Dedifferentiated amniotic fluid mesenchymal stem cell (primary cell): ENCODE results near the gene APOL1.
"Not testable (repeated sequence)": the region's sequence is repeated elsewhere in the genome, so short reads cannot be mapped to it uniquely, and the experiment has no call there.

ENCODE experiments used
- DNase-seq: peaks from one replicate; pipeline ENCODE4 v3.0.0-alpha.2; 2016; ENCODE audit errors: extremely low spot score

Gene APOL1

GRCh38 chr22:36225333-36225922, 27.5 kb upstream of the APOL1 start:
- no peak for DNase-seq

GRCh38 chr22:36226189-36226588, 26.7 kb upstream of the APOL1 start:
- no peak for DNase-seq

- DNase-seq = no peak
These were observed 25.5 kb upstream of the APOL1 start for GRCh38 chr22:36227396-36227795.

- DNase-seq = no peak
These were observed 25.1 kb upstream of the APOL1 start for GRCh38 chr22:36227806-36228205.

- not testable (repeated sequence) for DNase-seq
These were observed 24.6 kb upstream of the APOL1 start for GRCh38 chr22:36228369-36228768.

- no peak for DNase-seq
These were observed 24.0 kb upstream of the APOL1 start for GRCh38 chr22:36228944-36229343.

GRCh38 chr22:36229649-36230048, 23.3 kb upstream of the APOL1 start:
- DNase-seq = not testable (repeated sequence)

GRCh38 chr22:36231051-36231450, 21.9 kb upstream of the APOL1 start:
- not testable (repeated sequence) for DNase-seq

GRCh38 chr22:36232715-36233401, 20.1 kb upstream of the APOL1 start:
- DNase-seq = no peak

GRCh38 chr22:36233796-36234195, 19.1 kb upstream of the APOL1 start:
- DNase-seq = no peak

- no peak for DNase-seq
These were observed 18.7 kb upstream of the APOL1 start for GRCh38 chr22:36234213-36234612.

GRCh38 chr22:36234919-36235318, 18.0 kb upstream of the APOL1 start:
- no peak for DNase-seq

- DNase-seq = no peak
These were observed 17.3 kb upstream of the APOL1 start for GRCh38 chr22:36235585-36235984.

GRCh38 chr22:36236388-36237319, 16.3 kb upstream of the APOL1 start:
- DNase-seq = no peak

GRCh38 chr22:36237462-36238372, 15.2 kb upstream of the APOL1 start:
- DNase-seq = peak; percentile 43

- DNase-seq = no peak
These were observed 14.4 kb upstream of the APOL1 start for GRCh38 chr22:36238373-36239149.

GRCh38 chr22:36239150-36239400, 13.9 kb upstream of the APOL1 start:
- no peak for DNase-seq

GRCh38 chr22:36239401-36240171, 13.3 kb upstream of the APOL1 start, which contains the start of gene APOL2:
TSS of gene APOL2 (minus strand) at chr22:36239527. CDS start at chr22:36233162, 6,365 bp downstream.
- DNase-seq = peak; percentile 96

- no peak for DNase-seq
These were observed 8.9 kb upstream of the APOL1 start for GRCh38 chr22:36243986-36244385.
